Activated CD4-positive, alpha-beta T cell treated with anti-CD3 and anti-CD28 coated beads for 36 hours (primary cell): Measurements from ENCODE around the gene ITGB5. TPM values are rescaled to one million over a fixed set of nuclear protein-coding genes. Genes with fewer than 3 reads are reported as not detected.

Experiments used
- ATAC-seq: fragments of 200-7000 bp; cut with Tn5 transposase; one replicate; pipeline ENCODE4 v1.10.0; 2021; ENCODE audit warnings: mild to moderate bottlenecking, moderate library complexity
- CTCF ChIA-PET: fragments of 350-600 bp; sonication (Branson Sonifier 250); formaldehyde crosslinking; loops from one replicate; lab custom pipeline; 2021; ENCODE audit warnings: antibody characterized with exemption; lab: Charles Lee
- POLR2A ChIA-PET: fragments of 350-600 bp; sonication (Branson Sonifier 250); formaldehyde crosslinking; loops from one replicate; lab custom pipeline; 2021; ENCODE audit warnings: antibody characterized with exemption, inconsistent platforms; lab: Charles Lee
- DNase-seq: peaks from one replicate; pipeline ENCODE4 v3.0.0-alpha.2; 2020
- H3K27ac Mint-ChIP-seq: one replicate; pipeline ENCODE4 v1.8.0; 2021; ENCODE audit warnings: mixed read lengths
- H3K27me3 Mint-ChIP-seq: one replicate; pipeline ENCODE4 v1.8.0; 2021; ENCODE audit warnings: mixed read lengths
- H3K36me3 Mint-ChIP-seq: one replicate; pipeline ENCODE4 v1.8.0; 2021; ENCODE audit warnings: low read depth, mixed read lengths
- H3K4me1 Mint-ChIP-seq: one replicate; pipeline ENCODE4 v1.8.0; 2021; ENCODE audit warnings: mixed read lengths
- H3K4me3 Mint-ChIP-seq: one replicate; pipeline ENCODE4 v1.8.0; 2021; ENCODE audit warnings: mild to moderate bottlenecking, moderate library complexity, mixed read lengths
- H3K9me3 Mint-ChIP-seq: one replicate; pipeline ENCODE4 v1.8.0; 2021; ENCODE audit warnings: low read depth, mixed read lengths
- intact Hi-C, 2 experiments: fragments of 100-400 bp; cut with DNase I in 1 of 2; cut with micrococcal nuclease in 1 of 2; formaldehyde crosslinking; loops; one replicate each; pipeline versions ENCODE4 v1.14.2 to v1.15.1; 2022 to 2024; cut with DNase I, micrococcal nuclease
- total RNA-seq, 2 experiments: library from RNA; stranded (reverse); gene quantifications; one replicate each; pipeline ENCODE4 v1.2.3, GENCODE V29; 2021

Gene ITGB5
- total RNA-seq, 2 experiments from 2014 or later = 0.57 to 0.72 TPM

DNA sequence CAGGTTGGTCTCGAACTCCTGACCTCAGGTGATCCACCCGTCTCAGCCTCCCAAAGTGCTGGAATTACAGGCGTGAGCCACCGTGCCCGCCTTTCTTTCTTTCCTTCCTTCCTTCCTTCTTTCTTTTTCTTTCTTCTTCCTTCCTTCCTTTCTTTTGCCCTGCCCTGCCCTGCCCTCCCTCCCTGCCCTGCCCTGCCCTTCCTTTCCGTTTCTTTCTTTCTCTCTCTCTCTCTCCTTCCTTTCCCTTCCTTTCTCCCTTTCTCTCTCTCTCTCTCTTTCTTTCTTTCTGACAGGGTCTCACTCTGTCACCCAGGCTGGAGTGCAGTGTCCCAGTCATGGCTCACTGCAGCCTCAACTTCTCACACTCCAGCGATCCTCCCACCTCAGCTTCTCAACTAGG lies 82.3 kb downstream of the ITGB5 start:
- ATAC-seq (no peak), DNase-seq (no peak)
- H3K9me3 Mint-ChIP-seq = no peaks in the 10 kb centered on the region
- H3K4me3 Mint-ChIP-seq = no peak overlapping the region
- H3K27ac Mint-ChIP-seq = no peak overlapping the region
- intact Hi-C loops = no loop called here
- peaks cover 3% of the 10 kb centered on the region for H3K27me3 Mint-ChIP-seq
- CTCF ChIA-PET = no interaction called here
- H3K36me3 Mint-ChIP-seq = no peaks in the 10 kb centered on the region
- no peaks in the 10 kb centered on the region for H3K4me1 Mint-ChIP-seq
- POLR2A ChIA-PET = interaction anchor here (0.6 kb wide), 1 partner anchor 40 kb away, joined by 3 read pairs; no protein-coding TSS in a partner anchor

- intact Hi-C loops = no loop called here
- Mint-ChIP-seq H3K27me3 (peaks cover 3% of the 10 kb centered on the region), H3K4me1 (no peaks in the 10 kb centered on the region), H3K4me3 (no peak overlapping the region), H3K36me3 (no peaks in the 10 kb centered on the region), H3K9me3 (no peaks in the 10 kb centered on the region), H3K27ac (no peak overlapping the region)
- ATAC-seq (no peak), DNase-seq (no peak)
- POLR2A ChIA-PET = no interaction called here
- CTCF ChIA-PET = interaction anchor here (0.7 kb wide), 1 partner anchor 16 kb away, joined by 3 read pairs; no protein-coding TSS in a partner anchor
Measured at GRCh38 chr3:124802702-124803101, 84.5 kb downstream of the ITGB5 start.

DNA sequence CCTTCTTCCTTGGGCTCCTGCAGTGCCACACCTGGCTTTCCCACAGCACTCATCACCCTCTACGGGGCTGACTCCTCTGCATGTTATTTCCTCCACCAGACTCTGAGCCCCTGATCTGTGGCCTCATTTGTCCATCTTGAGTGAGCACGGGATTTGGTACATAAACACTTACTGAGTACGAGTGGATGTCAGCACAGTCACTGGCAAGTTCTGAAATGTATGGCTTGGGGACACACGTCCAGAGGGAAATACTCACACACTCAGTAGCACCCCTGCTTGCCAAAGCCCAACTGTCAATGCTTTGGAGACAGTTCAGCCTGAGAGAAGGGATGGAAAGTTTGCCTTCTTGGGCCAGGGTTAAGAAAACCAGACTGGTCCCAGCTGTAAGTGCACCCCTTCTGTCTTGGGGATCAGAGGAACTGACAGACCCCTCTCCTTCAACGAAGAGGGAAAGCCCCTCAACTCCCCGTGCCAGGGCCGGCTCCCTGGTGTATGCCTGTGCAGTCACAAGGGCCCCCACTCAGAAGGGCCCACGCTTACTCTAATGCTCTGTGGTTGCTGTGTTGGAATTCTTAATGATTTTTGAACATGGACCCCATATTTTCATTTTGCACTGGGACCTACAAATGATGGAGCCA lies 85.0 kb downstream of the ITGB5 start:
- DNase-seq (no peak), ATAC-seq (no peak)
- Mint-ChIP-seq H3K36me3 (no peaks in the 10 kb centered on the region), H3K27ac (no peak overlapping the region), H3K9me3 (no peaks in the 10 kb centered on the region), H3K4me3 (no peak overlapping the region), H3K27me3 (peaks cover 3% of the 10 kb centered on the region), H3K4me1 (no peaks in the 10 kb centered on the region)
- ChIA-PET CTCF (no interaction called here), POLR2A (no interaction called here)
- intact Hi-C loops = no loop called here

- ChIA-PET POLR2A (interaction anchor here (0.6 kb wide), 1 partner anchor 681 kb away, joined by 3 read pairs; no protein-coding TSS in a partner anchor), CTCF (interaction anchor here (0.7 kb wide), 1 partner anchor 88 kb away, joined by 3 read pairs; no protein-coding TSS in a partner anchor)
- DNase-seq = no peak
- Mint-ChIP-seq H3K27me3 (peaks cover 2% of the 10 kb centered on the region), H3K4me1 (no peaks in the 10 kb centered on the region), H3K36me3 (no peaks in the 10 kb centered on the region), H3K9me3 (no peaks in the 10 kb centered on the region), H3K27ac (no peak overlapping the region), H3K4me3 (no peak overlapping the region)
- intact Hi-C loops = no loop called here
- ATAC-seq = no peak
Measured at GRCh38 chr3:124800511-124801258, 86.5 kb downstream of the ITGB5 start.

GRCh38 chr3:124800076-124800475 lies 87.1 kb downstream of the ITGB5 start:
- H3K9me3 Mint-ChIP-seq = no peaks in the 10 kb centered on the region
- POLR2A ChIA-PET = interaction anchor here (0.6 kb wide), 1 partner anchor 681 kb away, joined by 3 read pairs; no protein-coding TSS in a partner anchor

DNA sequence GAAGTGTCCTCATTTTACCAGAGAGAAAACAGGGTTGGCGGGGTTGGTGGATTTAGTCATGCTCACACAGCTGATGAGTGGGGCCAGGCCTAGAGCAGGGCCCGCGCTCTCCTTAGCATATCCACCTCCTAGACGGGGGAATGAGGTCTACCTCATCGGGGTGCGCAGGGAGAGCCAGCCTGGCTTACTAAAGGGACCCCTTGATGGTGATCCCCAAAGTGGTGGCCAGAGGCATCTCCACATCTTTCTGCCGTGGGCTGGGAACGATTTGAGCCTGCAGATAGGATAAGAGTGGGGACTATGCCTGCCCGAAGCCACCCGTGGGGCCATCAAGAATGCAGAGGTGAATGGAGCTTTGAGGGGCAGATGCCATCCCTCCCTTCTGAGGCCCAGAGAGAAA lies 87.5 kb downstream of the ITGB5 start:
- H3K4me1 Mint-ChIP-seq = no peaks in the 10 kb centered on the region
- ChIA-PET POLR2A (no interaction called here), CTCF (interaction anchor here (0.5 to 0.7 kb wide), 2 partner anchors 89 to 101 kb away, joined by 3 read pairs; no protein-coding TSS in a partner anchor)
- H3K9me3 Mint-ChIP-seq = no peaks in the 10 kb centered on the region
- DNase-seq (no peak), ATAC-seq (no peak)
- H3K27ac Mint-ChIP-seq = no peak overlapping the region
- H3K4me3 Mint-ChIP-seq = no peak overlapping the region
- H3K36me3 Mint-ChIP-seq = no peaks in the 10 kb centered on the region
- H3K27me3 Mint-ChIP-seq = peaks cover 1% of the 10 kb centered on the region
- intact Hi-C loops = no loop called here

More at GRCh38 chr3:124800076-124800475, 87.1 kb downstream of the ITGB5 start:
- H3K4me3 Mint-ChIP-seq = no peak overlapping the region
- H3K27me3 Mint-ChIP-seq = peaks cover 1% of the 10 kb centered on the region
- CTCF ChIA-PET = interaction anchor here (0.7 kb wide), 1 partner anchor 88 kb away, joined by 3 read pairs; no protein-coding TSS in a partner anchor
- H3K36me3 Mint-ChIP-seq = no peaks in the 10 kb centered on the region
- H3K27ac Mint-ChIP-seq = no peak overlapping the region
- intact Hi-C loops = no loop called here
- H3K4me1 Mint-ChIP-seq = no peaks in the 10 kb centered on the region
- ATAC-seq = no peak
- no peak for DNase-seq

DNA sequence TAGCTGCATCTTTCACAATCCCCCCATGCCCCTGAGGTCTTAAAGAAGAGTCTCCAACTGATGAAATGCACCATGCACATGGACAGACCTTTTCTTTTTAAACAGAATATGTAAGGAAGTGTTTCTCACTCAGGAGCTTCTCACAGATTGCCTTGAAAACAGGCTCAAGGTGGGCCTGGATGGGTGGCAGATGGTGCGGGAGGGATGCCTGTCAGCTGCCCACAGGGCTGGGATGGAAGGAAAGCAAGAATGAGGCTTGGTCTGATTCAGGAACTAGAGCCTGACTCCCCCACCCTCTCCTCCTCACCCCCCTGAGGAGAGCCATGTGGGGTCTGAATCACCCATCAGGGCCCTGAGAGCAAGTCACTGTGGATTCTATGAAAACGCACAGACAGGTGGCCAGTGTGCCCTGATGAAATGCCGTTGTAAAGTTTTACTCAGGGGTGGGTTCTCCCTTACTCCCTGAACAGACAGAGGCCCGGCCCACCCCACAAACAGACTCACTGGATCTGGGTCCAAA lies 89.7 kb downstream of the ITGB5 start:
- no peaks in the 10 kb centered on the region for H3K4me1 Mint-ChIP-seq
- no peak for DNase-seq
- no peaks in the 10 kb centered on the region for H3K9me3 Mint-ChIP-seq
- H3K36me3 Mint-ChIP-seq = no peaks in the 10 kb centered on the region
- POLR2A ChIA-PET = no interaction called here
- no peak overlapping the region for H3K27ac Mint-ChIP-seq
- CTCF ChIA-PET = interaction anchor here (0.6 kb wide), 1 partner anchor 104 kb away, joined by 3 read pairs; no protein-coding TSS in a partner anchor
- intact Hi-C loops = no loop called here
- H3K27me3 Mint-ChIP-seq = peaks cover 1% of the 10 kb centered on the region
- H3K4me3 Mint-ChIP-seq = no peak overlapping the region
- no peak for ATAC-seq

DNA sequence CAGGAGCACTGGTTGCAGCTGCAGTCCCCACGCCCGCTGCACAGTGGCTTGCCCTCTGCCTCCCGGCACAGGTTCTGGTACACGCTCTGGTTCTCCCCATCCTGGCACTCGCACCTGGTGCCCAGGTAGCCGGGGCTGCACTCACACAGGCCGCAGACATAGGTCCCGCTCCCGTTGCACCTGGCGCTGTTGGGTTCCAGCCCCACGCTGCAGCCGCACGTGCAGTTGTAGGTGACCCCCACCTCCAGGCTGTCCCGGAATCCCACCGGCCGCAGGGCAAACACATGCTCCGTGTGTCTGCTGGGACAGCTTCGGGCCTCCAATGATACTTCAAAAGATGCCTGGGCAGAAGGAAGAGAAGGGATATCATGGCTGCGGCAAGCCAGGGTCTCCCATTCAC lies 90.7 kb downstream of the ITGB5 start:
- ATAC-seq (no peak), DNase-seq (no peak)
- CTCF ChIA-PET = no interaction called here
- Mint-ChIP-seq H3K9me3 (no peaks in the 10 kb centered on the region), H3K4me1 (no peaks in the 10 kb centered on the region), H3K27me3 (peaks cover 1% of the 10 kb centered on the region), H3K4me3 (no peak overlapping the region), H3K27ac (no peak overlapping the region), H3K36me3 (no peaks in the 10 kb centered on the region)
- intact Hi-C loops = no loop called here
- POLR2A ChIA-PET = interaction anchor here (0.6 kb wide), 1 partner anchor 37 kb away, joined by 7 read pairs; no protein-coding TSS in a partner anchor

- no peak overlapping the region for H3K4me3 Mint-ChIP-seq
- ATAC-seq (no peak), DNase-seq (no peak)
- peaks cover 1% of the 10 kb centered on the region for H3K27me3 Mint-ChIP-seq
- no peaks in the 10 kb centered on the region for H3K36me3 Mint-ChIP-seq
- H3K4me1 Mint-ChIP-seq = no peaks in the 10 kb centered on the region
- H3K9me3 Mint-ChIP-seq = no peaks in the 10 kb centered on the region
- ChIA-PET POLR2A (no interaction called here), CTCF (no interaction called here)
- H3K27ac Mint-ChIP-seq = no peak overlapping the region
- intact Hi-C loops = no loop called here
Measured at GRCh38 chr3:124793054-124793739, 94.0 kb downstream of the ITGB5 start.

DNA sequence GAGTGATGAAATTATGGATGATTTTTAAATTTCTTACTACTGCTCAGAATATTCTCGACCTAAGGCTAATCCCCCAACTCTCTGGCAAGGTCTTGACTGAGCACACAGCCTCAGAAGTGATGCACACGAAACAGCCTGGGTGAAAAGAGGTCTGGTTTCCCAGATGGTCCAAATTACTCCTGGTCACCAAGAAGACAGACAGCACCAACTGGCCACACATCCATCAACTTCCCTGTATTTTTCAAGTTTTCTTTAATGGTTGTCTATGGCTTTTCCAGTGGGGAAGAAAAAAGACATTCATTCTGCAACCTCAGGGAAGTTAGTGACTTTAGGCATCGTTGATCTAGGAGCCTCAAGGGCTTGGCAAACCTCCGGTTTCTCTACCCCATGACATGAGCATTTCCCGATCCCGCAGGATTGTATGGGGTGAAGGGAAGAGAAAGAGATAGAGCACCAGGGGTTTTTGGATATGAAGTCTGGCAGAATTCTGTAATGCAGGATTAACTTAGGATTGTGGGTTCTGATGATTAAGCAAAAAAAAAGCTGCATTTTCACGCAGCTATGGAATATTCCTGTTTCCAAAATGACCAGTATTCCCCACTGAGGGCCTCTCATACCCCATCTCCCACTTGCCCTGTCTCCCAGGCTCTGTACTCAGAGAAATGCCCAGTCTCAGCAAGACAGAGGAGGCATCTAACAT lies 94.7 kb downstream of the ITGB5 start:
- no peaks in the 10 kb centered on the region for H3K4me1 Mint-ChIP-seq
- intact Hi-C loops = no loop called here
- H3K27ac Mint-ChIP-seq = no peak overlapping the region
- DNase-seq (no peak), ATAC-seq (no peak)
- POLR2A ChIA-PET = no interaction called here
- no peak overlapping the region for H3K4me3 Mint-ChIP-seq
- CTCF ChIA-PET = no interaction called here
- H3K27me3 Mint-ChIP-seq = peaks cover 1% of the 10 kb centered on the region
- no peaks in the 10 kb centered on the region for H3K9me3 Mint-ChIP-seq
- no peaks in the 10 kb centered on the region for H3K36me3 Mint-ChIP-seq
